Gastrocnemius medialis (tissue), 4 donors: ENCODE results near the gene AASS.

Experiments used
- POLR2A ChIP-seq, 2 donors: fragments of 450-650 bp; IDR thresholded peaks; one replicate each; pipeline ENCODE4 v1.6.1; 2017; ENCODE audit warnings: antibody characterized with exemption in 2 of 2, mild to moderate bottlenecking in 2 of 2, moderate library complexity in 2 of 2
- TF ChIP-seq, protein P1 (sequence below), 5 experiments: fragments of 450-650 bp in 3 of 5; fragments of 200-600 bp in 2 of 5; sonication (generic) in 2 of 5; IDR thresholded peaks in 4 of 5; conservative IDR thresholded peaks in 1 of 5; 1 replicate in 4 of 5; 2 replicates in 1 of 5; pipeline ENCODE4 v1.5.1; 2016 to 2019; ENCODE audit warnings: antibody characterized with exemption in 5 of 5, mild to moderate bottlenecking in 3 of 5, moderate library complexity in 3 of 5

- TF ChIP-seq, protein P1, sequence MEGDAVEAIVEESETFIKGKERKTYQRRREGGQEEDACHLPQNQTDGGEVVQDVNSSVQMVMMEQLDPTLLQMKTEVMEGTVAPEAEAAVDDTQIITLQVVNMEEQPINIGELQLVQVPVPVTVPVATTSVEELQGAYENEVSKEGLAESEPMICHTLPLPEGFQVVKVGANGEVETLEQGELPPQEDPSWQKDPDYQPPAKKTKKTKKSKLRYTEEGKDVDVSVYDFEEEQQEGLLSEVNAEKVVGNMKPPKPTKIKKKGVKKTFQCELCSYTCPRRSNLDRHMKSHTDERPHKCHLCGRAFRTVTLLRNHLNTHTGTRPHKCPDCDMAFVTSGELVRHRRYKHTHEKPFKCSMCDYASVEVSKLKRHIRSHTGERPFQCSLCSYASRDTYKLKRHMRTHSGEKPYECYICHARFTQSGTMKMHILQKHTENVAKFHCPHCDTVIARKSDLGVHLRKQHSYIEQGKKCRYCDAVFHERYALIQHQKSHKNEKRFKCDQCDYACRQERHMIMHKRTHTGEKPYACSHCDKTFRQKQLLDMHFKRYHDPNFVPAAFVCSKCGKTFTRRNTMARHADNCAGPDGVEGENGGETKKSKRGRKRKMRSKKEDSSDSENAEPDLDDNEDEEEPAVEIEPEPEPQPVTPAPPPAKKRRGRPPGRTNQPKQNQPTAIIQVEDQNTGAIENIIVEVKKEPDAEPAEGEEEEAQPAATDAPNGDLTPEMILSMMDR (IDR thresholded peaks at IDR 0.05 in 4 of 5, conservative IDR thresholded peaks at IDR 0.05 in 1 of 5) = no peak
- no peak for TF ChIP-seq POLR2A (IDR thresholded peaks at IDR 0.05)
Observed at GRCh38 chr7:122082160-122082559, 61.9 kb downstream of the AASS start.
